Right lobe of liver (tissue), 4 donors: Measurements from ENCODE around the gene ABT1.

Experiments used
- POLR2A ChIP-seq: fragments of 450-650 bp; IDR thresholded peaks from one replicate; pipeline ENCODE4 v1.6.1; 2017; ENCODE audit warnings: antibody characterized with exemption, mild to moderate bottlenecking
- TF ChIP-seq, protein P1 (sequence below), 4 donors: fragments of 200-600 bp in 3 of 4; fragments of 450-650 bp in 1 of 4; IDR thresholded peaks; one replicate each; pipeline versions ENCODE4 v1.5.1 to v1.8.0; 2016 to 2022; ENCODE audit warnings: antibody characterized with exemption in 4 of 4, mild to moderate bottlenecking in 2 of 4
- donor health status: DM: no; HTN: no; CAD: no.
- donor health status: DM: no; HTN: no; CAD: no.
- donor health status: DM: no; HTN: yes; CAD: no.

DNA sequence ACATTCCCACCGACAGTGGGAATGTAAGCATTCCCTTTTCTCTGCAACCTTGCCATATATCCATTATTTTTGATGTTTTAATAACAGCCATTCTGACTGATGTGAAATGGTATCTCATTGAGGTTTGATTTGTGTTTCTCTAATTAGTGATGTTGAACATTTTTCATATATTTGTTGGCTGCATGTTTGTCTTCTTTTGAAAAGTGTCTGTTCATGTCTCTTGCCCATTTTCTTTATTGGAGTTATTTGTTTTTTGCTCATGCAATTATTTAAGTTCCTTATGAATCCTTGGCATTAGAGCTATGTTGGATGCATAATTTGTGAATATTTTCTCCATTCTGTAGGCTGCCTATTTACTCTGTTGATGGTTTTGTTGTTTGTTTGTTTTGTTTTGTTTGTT, 18.0 kb upstream of the ABT1 start:
- TF ChIP-seq, protein P1, sequence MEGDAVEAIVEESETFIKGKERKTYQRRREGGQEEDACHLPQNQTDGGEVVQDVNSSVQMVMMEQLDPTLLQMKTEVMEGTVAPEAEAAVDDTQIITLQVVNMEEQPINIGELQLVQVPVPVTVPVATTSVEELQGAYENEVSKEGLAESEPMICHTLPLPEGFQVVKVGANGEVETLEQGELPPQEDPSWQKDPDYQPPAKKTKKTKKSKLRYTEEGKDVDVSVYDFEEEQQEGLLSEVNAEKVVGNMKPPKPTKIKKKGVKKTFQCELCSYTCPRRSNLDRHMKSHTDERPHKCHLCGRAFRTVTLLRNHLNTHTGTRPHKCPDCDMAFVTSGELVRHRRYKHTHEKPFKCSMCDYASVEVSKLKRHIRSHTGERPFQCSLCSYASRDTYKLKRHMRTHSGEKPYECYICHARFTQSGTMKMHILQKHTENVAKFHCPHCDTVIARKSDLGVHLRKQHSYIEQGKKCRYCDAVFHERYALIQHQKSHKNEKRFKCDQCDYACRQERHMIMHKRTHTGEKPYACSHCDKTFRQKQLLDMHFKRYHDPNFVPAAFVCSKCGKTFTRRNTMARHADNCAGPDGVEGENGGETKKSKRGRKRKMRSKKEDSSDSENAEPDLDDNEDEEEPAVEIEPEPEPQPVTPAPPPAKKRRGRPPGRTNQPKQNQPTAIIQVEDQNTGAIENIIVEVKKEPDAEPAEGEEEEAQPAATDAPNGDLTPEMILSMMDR (IDR thresholded peaks at IDR 0.05): no peak
- TF ChIP-seq POLR2A: no peak
